Neural crest cell (in vitro differentiated cells): ENCODE data around the gene USP11. TPM values are rescaled to one million over a fixed set of nuclear protein-coding genes. Genes with fewer than 3 reads are reported as not detected.

Experiments used
- DNase-seq: peaks from one replicate; pipeline ENCODE4 v3.0.0; 2021; ENCODE audit warnings: low read depth, mixed read lengths, low spot score
- H3K27ac Mint-ChIP-seq: one replicate; pipeline ENCODE4 v1.8.0; 2021; ENCODE audit warnings: mild to moderate bottlenecking, mixed read lengths; ENCODE audit not compliant: unreplicated experiment
- H3K27me3 Mint-ChIP-seq: 2 replicates; pipeline ENCODE4 v1.8.0; 2021; ENCODE audit warnings: low read depth, mild to moderate bottlenecking, mixed read lengths
- H3K36me3 Mint-ChIP-seq: 2 replicates; pipeline ENCODE4 v1.8.0; 2021; ENCODE audit warnings: low read depth, mild to moderate bottlenecking, mixed read lengths
- H3K4me1 Mint-ChIP-seq: 2 replicates; pipeline ENCODE4 v1.8.0; 2021; ENCODE audit warnings: mixed read lengths
- H3K4me3 Mint-ChIP-seq: one replicate; pipeline ENCODE4 v1.8.0; 2021; ENCODE audit warnings: mild to moderate bottlenecking, mixed read lengths
- H3K9me3 Mint-ChIP-seq: 2 replicates; pipeline ENCODE4 v1.8.0; 2021; ENCODE audit warnings: mixed read lengths
- total RNA-seq: library from RNA; stranded (reverse); gene quantifications from 2 replicates; pipeline ENCODE4 v1.2.1, GENCODE V29; 2021
- TF ChIP-seq, protein P1 (sequence below): fragments of 200-600 bp; sonication (generic); conservative IDR thresholded peaks from 2 replicates; pipeline ENCODE4 v1.5.0; 2021; ENCODE audit warnings: antibody characterized with exemption, mild to moderate bottlenecking

The USP11 gene
- total RNA-seq, 1 donor from 2014 or later: 245 TPM

DNA sequence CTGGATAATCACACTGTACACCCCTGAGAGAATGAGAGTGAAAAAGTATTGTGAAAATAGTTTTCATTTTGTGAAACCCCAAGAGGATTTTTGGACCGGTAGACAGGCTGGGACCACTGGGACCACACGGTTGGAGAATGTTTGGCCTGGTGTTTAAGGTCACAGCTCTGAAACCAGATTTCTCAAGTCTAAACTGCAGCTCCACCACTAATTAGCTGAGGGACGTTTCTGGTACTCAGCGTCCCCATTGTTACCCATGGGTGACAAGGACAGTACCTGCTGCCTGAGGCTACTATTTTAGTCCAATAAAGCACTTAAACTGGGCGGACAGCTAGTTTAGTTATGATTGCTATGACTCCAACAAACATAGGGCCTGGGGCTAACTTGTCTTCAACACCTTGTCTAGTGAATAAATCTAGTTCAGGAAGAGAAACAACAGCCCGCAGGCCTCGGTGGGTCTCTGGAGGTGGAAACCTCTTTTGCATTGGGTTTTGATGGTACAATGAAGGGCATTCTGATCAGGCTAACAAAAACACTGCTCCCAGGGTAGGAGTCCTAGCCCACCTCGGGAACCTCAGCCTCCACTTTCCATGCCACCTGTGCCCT lies 509 bp upstream of the USP11 start:
- TF ChIP-seq, protein P1, sequence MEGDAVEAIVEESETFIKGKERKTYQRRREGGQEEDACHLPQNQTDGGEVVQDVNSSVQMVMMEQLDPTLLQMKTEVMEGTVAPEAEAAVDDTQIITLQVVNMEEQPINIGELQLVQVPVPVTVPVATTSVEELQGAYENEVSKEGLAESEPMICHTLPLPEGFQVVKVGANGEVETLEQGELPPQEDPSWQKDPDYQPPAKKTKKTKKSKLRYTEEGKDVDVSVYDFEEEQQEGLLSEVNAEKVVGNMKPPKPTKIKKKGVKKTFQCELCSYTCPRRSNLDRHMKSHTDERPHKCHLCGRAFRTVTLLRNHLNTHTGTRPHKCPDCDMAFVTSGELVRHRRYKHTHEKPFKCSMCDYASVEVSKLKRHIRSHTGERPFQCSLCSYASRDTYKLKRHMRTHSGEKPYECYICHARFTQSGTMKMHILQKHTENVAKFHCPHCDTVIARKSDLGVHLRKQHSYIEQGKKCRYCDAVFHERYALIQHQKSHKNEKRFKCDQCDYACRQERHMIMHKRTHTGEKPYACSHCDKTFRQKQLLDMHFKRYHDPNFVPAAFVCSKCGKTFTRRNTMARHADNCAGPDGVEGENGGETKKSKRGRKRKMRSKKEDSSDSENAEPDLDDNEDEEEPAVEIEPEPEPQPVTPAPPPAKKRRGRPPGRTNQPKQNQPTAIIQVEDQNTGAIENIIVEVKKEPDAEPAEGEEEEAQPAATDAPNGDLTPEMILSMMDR: no peak
- Mint-ChIP-seq H3K9me3 (no peaks in the 10 kb centered on the region), H3K4me3 (peak overlapping the region; percentile 97), H3K27me3 (peaks cover 5% of the 10 kb centered on the region), H3K27ac (peak overlapping the region; percentile 100), H3K4me1 (peaks cover 58% of the 10 kb centered on the region), H3K36me3 (peaks cover 19% of the 10 kb centered on the region)
- no peak for DNase-seq

DNA sequence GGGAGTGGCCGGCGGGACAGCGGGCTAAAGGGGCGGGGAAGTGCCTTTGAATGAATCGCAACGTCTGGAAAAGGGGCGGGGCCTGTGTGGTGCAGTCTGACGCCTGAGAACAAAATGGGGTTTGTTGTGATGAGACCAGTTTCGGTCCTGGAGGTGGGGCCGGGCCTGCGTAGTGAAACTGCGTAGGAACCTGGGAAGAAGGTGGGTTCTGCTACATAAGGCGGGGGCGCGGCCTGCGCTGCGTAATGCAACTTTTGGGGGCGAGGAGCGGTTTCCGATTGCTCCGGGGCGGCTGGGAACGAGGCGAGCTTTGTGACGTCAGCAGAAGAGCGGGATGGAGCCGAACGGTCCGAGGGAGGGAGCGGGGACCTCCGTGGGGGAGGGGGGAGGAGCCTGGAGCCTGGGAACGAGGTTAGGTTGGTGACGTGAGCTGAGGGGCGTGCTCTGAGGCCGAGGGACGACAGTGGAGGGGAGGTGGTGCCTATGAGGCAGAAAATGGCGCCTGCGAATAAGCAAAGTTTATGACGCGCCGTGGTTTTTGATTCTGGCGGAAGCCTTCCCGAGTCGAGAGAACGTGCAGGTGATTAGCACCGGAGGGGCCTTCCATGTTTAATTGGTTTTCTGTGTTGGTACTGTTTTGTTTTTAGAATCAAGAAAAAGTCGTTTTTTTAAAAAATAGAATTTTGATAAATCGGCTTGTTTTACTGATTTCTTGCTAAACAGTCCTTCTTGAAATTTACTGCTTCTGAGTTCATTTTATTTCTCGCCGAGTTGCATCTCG lies 714 bp downstream of the USP11 start:
- Mint-ChIP-seq H3K36me3 (peaks cover 14% of the 10 kb centered on the region), H3K4me3 (peak overlapping the region; percentile 97), H3K27ac (peak overlapping the region; percentile 100), H3K4me1 (peaks cover 61% of the 10 kb centered on the region), H3K9me3 (no peaks in the 10 kb centered on the region), H3K27me3 (peaks cover 5% of the 10 kb centered on the region)
- peak; percentile 96 for DNase-seq
- TF ChIP-seq, protein P1: no peak

DNA sequence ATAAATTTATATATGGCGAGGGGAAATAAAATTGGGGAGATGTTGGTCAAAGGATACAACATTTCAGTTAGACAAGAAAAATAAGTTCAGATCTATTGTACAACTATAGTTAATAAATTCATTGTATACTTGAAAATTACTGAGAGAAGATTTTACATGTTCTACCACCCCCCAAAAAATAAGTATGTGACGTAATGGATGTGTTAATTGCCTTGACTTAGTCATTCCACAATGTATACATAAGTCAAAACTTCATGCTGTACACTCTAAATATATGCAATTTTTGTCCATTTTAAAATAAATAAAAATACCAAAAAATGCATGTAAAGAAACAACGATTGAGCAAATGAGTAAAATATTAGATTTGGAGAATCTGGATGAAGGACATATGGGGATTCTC lies 1.8 kb downstream of the USP11 start:
- peak overlapping the region; percentile 97 for H3K4me3 Mint-ChIP-seq
- peaks cover 5% of the 10 kb centered on the region for H3K27me3 Mint-ChIP-seq
- peaks cover 61% of the 10 kb centered on the region for H3K4me1 Mint-ChIP-seq
- TF ChIP-seq, protein P1: no peak
- no peak for DNase-seq
- H3K36me3 Mint-ChIP-seq: peaks cover 12% of the 10 kb centered on the region
- H3K9me3 Mint-ChIP-seq: no peaks in the 10 kb centered on the region
- peak overlapping the region; percentile 100 for H3K27ac Mint-ChIP-seq

- H3K4me3 Mint-ChIP-seq: peak overlapping the region; percentile 72
- TF ChIP-seq, protein P1: no peak
- no peak overlapping the region for H3K27ac Mint-ChIP-seq
- peaks cover 55% of the 10 kb centered on the region for H3K4me1 Mint-ChIP-seq
- H3K9me3 Mint-ChIP-seq: no peaks in the 10 kb centered on the region
- peaks cover 16% of the 10 kb centered on the region for H3K36me3 Mint-ChIP-seq
- peaks cover 5% of the 10 kb centered on the region for H3K27me3 Mint-ChIP-seq
- no peak for DNase-seq
These were observed 2.9 kb downstream of the USP11 start for GRCh38 chrX:47235691-47236103.

DNA sequence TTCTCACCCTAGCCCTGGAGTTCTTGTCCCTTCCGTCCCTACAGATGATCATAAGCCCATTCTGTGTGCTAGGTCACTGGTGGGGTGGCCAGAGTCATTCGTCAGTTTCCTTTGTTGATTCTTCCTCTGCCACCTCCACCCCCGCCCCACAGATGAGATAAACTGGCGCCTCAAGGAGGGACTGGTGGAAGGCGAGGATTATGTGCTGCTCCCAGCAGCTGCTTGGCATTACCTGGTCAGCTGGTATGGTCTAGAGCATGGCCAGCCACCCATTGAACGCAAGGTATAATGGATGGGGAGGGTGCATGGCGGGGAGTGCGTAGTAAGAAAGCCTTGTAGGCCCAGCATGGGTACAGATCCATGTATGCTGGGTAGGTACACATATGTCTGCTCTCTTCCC lies 6.4 kb downstream of the USP11 start:
- Mint-ChIP-seq H3K4me1 (peaks cover 32% of the 10 kb centered on the region), H3K27me3 (no peaks in the 10 kb centered on the region), H3K4me3 (no peak overlapping the region), H3K9me3 (no peaks in the 10 kb centered on the region), H3K36me3 (peaks cover 33% of the 10 kb centered on the region), H3K27ac (no peak overlapping the region)
- no peak for DNase-seq
- TF ChIP-seq, protein P1: no peak
